HG03521 (cell line): ENCODE data around the gene RBL2.
"Not testable (repeated sequence)": the region's sequence is repeated elsewhere in the genome, so short reads cannot be mapped to it uniquely, and the experiment has no call there.

Experiments
- ATAC-seq: cut with Tn5 transposase; IDR thresholded peaks from one replicate; pipeline ENCODE4 v1.9.1; 2021; ENCODE audit warnings: mild to moderate bottlenecking, moderate library complexity; ENCODE audit not compliant: unreplicated experiment

The RBL2 gene

GRCh38 chr16:53434377-53435065, at the start of gene RBL2:
Gene RBL2, plus strand, starts transcription at chr16:53434471. Its CDS starts 86 bp downstream, at chr16:53434557.
- peak; percentile 75 for ATAC-seq

- ATAC-seq: not testable (repeated sequence)
Observed at GRCh38 chr16:53384610-53385009, 49.7 kb upstream of the RBL2 start.

- ATAC-seq: no peak
Observed at GRCh38 chr16:53404959-53405358, 29.3 kb upstream of the RBL2 start.

GRCh38 chr16:53412549-53412948, 21.7 kb upstream of the RBL2 start:
- ATAC-seq: no peak

GRCh38 chr16:53413864-53414263, 20.4 kb upstream of the RBL2 start:
- no peak for ATAC-seq

GRCh38 chr16:53414381-53414780, 19.9 kb upstream of the RBL2 start:
- ATAC-seq: no peak

GRCh38 chr16:53415504-53415903, 18.8 kb upstream of the RBL2 start:
- ATAC-seq: no peak

GRCh38 chr16:53417011-53417410, 17.3 kb upstream of the RBL2 start:
- ATAC-seq: no peak

GRCh38 chr16:53417976-53418375, 16.3 kb upstream of the RBL2 start:
- no peak for ATAC-seq

- ATAC-seq: not testable (repeated sequence)
Observed at GRCh38 chr16:53419383-53419709, 14.9 kb upstream of the RBL2 start.

GRCh38 chr16:53421248-53421647, 13.0 kb upstream of the RBL2 start:
- ATAC-seq: no peak

GRCh38 chr16:53423968-53424367, 10.3 kb upstream of the RBL2 start:
- ATAC-seq: not testable (repeated sequence)

- no peak for ATAC-seq
Observed at GRCh38 chr16:53428681-53429080, 5.6 kb upstream of the RBL2 start.

- no peak for ATAC-seq
Observed at GRCh38 chr16:53429221-53429943, 4.9 kb upstream of the RBL2 start.

GRCh38 chr16:53430363-53430762, 3.9 kb upstream of the RBL2 start:
- no peak for ATAC-seq

GRCh38 chr16:53433509-53433908, 762 bp upstream of the RBL2 start:
- ATAC-seq: no peak

GRCh38 chr16:53433930-53434376, 318 bp upstream of the RBL2 start:
- ATAC-seq: no peak

GRCh38 chr16:53435066-53435688, 906 bp downstream of the RBL2 start:
- ATAC-seq: peak; percentile 80

GRCh38 chr16:53440125-53440524, 5.9 kb downstream of the RBL2 start:
- no peak for ATAC-seq

GRCh38 chr16:53445534-53445933, 11.3 kb downstream of the RBL2 start:
- ATAC-seq: no peak

GRCh38 chr16:53446090-53446489, 11.8 kb downstream of the RBL2 start:
- ATAC-seq: no peak
